VCaP (cell line): Measurements from ENCODE around the gene GRHPR.

Source experiments
- H3K27ac ChIP-seq: fragments of 450-650 bp; 2 replicates; pipeline ENCODE4 v1.5.1; 2017
- CTCF ChIP-seq: fragments of 450-650 bp; conservative IDR thresholded peaks from 2 replicates; pipeline ENCODE4 v1.5.1; 2017; ENCODE audit warnings: mild to moderate bottlenecking, moderate library complexity

Gene GRHPR

GRCh38 chr9:37452611-37453010 is 30.1 kb downstream of the GRHPR start:
- peak overlapping the region; percentile 11; the same call in 1 of the 2 replicates for H3K27ac ChIP-seq
- TF ChIP-seq CTCF, result no peak

- no peak for TF ChIP-seq CTCF
- peak overlapping the region; percentile 52 for H3K27ac ChIP-seq
Observed at GRCh38 chr9:37453827-37454226, 31.3 kb downstream of the GRHPR start.

DNA sequence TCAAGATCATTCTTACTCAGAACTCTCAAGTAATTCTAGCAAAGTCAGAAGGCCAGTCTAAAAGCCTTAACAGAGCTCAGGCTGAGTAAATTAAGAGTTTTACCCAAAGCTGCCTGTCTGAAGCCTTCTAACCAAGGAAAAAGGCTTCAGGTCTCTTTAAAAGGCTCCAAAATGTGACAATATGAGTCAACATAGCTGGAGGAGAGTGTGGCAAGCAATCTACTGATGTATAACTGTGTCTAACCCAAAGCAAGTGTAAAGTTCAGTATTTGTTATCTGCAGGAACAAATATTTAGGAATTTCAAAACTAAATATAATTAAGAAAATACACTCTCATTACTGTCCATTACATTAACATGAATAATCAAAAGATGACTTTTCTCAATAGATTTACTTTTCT is 31.7 kb downstream of the GRHPR start:
- peak overlapping the region; percentile 52 for H3K27ac ChIP-seq
- TF ChIP-seq CTCF, result no peak

- no peak for TF ChIP-seq CTCF
- H3K27ac ChIP-seq, result peak overlapping the region; percentile 52; the same call in 1 of the 2 replicates
Observed at GRCh38 chr9:37455884-37456647, 33.6 kb downstream of the GRHPR start.

DNA sequence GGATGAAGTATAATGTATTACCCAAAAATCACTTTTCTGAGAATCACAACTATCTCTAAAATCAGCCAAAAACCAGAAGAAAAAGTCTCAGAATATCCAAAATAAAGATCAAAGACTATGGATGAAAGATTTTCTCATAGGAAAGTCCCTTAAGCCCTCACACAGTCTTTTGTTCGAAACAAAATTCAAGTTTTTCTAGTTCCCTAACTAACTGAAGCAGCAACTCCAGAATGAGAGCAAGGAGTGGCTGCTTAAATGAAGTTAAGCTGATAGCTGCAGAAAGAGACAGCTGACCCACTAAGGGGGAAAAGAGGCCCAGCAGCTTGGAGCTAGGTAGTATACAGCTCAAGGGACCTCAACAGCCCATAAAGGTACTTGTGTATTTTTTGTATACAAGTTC is 34.3 kb downstream of the GRHPR start:
- TF ChIP-seq CTCF, result no peak
- H3K27ac ChIP-seq, result peak overlapping the region; percentile 52; the same call in 1 of the 2 replicates

DNA sequence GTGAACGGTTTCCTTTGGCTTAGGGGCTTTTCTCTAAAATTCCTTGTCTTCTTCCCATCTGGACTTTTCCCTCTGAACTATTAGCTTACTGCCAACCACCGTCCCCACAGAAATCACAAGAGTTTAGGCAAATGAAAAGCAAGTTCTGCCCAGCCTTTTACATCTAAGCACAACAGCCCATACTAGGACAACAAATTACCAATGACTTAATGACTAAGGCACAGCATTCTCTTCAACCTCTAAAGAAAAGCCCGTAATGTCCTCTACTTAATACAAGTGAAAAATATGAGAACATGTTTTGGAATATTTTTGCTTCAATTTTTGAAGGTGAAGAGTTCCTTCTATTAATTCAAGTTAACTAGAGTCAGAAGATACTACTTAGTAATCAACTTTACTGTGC is 41.5 kb downstream of the GRHPR start:
- TF ChIP-seq CTCF, result no peak
- peak overlapping the region; percentile 97 for H3K27ac ChIP-seq

GRCh38 chr9:37464426-37465248 is 42.1 kb downstream of the GRHPR start:
- TF ChIP-seq CTCF, result no peak
- H3K27ac ChIP-seq, result peak overlapping the region; percentile 97
